GM21529 (cell line): ENCODE data around the gene SCUBE2.
"Not testable (repeated sequence)": the region's sequence is repeated elsewhere in the genome, so short reads cannot be mapped to it uniquely, and the experiment has no call there.

ENCODE experiments used
- ATAC-seq: cut with Tn5 transposase; IDR thresholded peaks from one replicate; pipeline ENCODE4 v1.9.1; 2021; ENCODE audit not compliant: unreplicated experiment

The SCUBE2 gene

GRCh38 chr11:9109858-9110731, 18.7 kb upstream of the SCUBE2 start:
- ATAC-seq: no peak

GRCh38 chr11:9104580-9104979, 13.2 kb upstream of the SCUBE2 start:
- ATAC-seq: no peak

GRCh38 chr11:9103542-9104276, 12.3 kb upstream of the SCUBE2 start:
- no peak for ATAC-seq

GRCh38 chr11:9099617-9100016, 8.2 kb upstream of the SCUBE2 start:
- ATAC-seq: no peak

- not testable (repeated sequence) for ATAC-seq
Measured at GRCh38 chr11:9098455-9098854, 7.1 kb upstream of the SCUBE2 start.

- ATAC-seq: not testable (repeated sequence)
Measured at GRCh38 chr11:9097186-9097943, 6.0 kb upstream of the SCUBE2 start.

- no peak for ATAC-seq
Measured at GRCh38 chr11:9096427-9096826, 5.0 kb upstream of the SCUBE2 start.

GRCh38 chr11:9095421-9095820, 4.0 kb upstream of the SCUBE2 start:
- no peak for ATAC-seq

- ATAC-seq: no peak
Measured at GRCh38 chr11:9094420-9094819, 3.0 kb upstream of the SCUBE2 start.

- ATAC-seq: no peak
Measured at GRCh38 chr11:9092853-9093778, 1.7 kb upstream of the SCUBE2 start.

GRCh38 chr11:9092072-9092471, 673 bp upstream of the SCUBE2 start:
- ATAC-seq: no peak

- no peak for ATAC-seq
Measured at GRCh38 chr11:9090488-9091043, 833 bp downstream of the SCUBE2 start.

- ATAC-seq: no peak
Measured at GRCh38 chr11:9089636-9090035, 1.8 kb downstream of the SCUBE2 start.

- ATAC-seq: no peak
Measured at GRCh38 chr11:9089061-9089460, 2.3 kb downstream of the SCUBE2 start.

- ATAC-seq: no peak
Measured at GRCh38 chr11:9082575-9082974, 8.8 kb downstream of the SCUBE2 start.

GRCh38 chr11:9081153-9081552, 10.2 kb downstream of the SCUBE2 start:
- ATAC-seq: no peak

GRCh38 chr11:9078113-9079086, 13.0 kb downstream of the SCUBE2 start:
- no peak for ATAC-seq

- no peak for ATAC-seq
Measured at GRCh38 chr11:9077164-9077563, 14.2 kb downstream of the SCUBE2 start.

GRCh38 chr11:9076661-9077060, 14.7 kb downstream of the SCUBE2 start:
- ATAC-seq: no peak
